ENCODE data around the gene LRRC70. TPM values are rescaled to one million over a fixed set of nuclear protein-coding genes. Genes with fewer than 3 reads are reported as not detected.

The LRRC70 gene
- total RNA-seq, 2 experiments from 2014 or later: 0.97 to 1.4 TPM

- Mint-ChIP-seq H3K27me3 (ENCODE audit: low read depth) (no peaks in the 10 kb centered on the region), H3K36me3 (ENCODE audit: low read depth) (peaks cover 28% of the 10 kb centered on the region), H3K9me3 (ENCODE audit: insufficient read depth) (no peaks in the 10 kb centered on the region), H3K27ac (no peak overlapping the region), H3K4me3 (no peak overlapping the region), H3K4me1 (ENCODE audit: low read depth) (no peaks in the 10 kb centered on the region)
- no peak for DNase-seq
- no peak for ATAC-seq
- ChIA-PET POLR2A (no interaction called here), CTCF (no interaction called here)
Measured at GRCh38 chr5:62594364-62594984, 15.9 kb downstream of the LRRC70 start.

GRCh38 chr5:62596096-62596495 lies 17.5 kb downstream of the LRRC70 start:
- POLR2A ChIA-PET: no interaction called here
- no peaks in the 10 kb centered on the region for H3K4me1 Mint-ChIP-seq (ENCODE audit: low read depth)
- H3K9me3 Mint-ChIP-seq (ENCODE audit: insufficient read depth): no peaks in the 10 kb centered on the region
- DNase-seq: no peak
- CTCF ChIA-PET: no interaction called here
- no peaks in the 10 kb centered on the region for H3K27me3 Mint-ChIP-seq (ENCODE audit: low read depth)
- no peak overlapping the region for H3K27ac Mint-ChIP-seq
- no peak for ATAC-seq
- H3K4me3 Mint-ChIP-seq: no peak overlapping the region
- peaks cover 28% of the 10 kb centered on the region for H3K36me3 Mint-ChIP-seq (ENCODE audit: low read depth)

- ChIA-PET POLR2A (interaction anchor here (0.6 kb wide), 1 partner anchor 141 kb away, joined by 3 read pairs; no protein-coding TSS in a partner anchor), CTCF (no interaction called here)
- DNase-seq (no peak), ATAC-seq (no peak)
- no peaks in the 10 kb centered on the region for H3K27me3 Mint-ChIP-seq (ENCODE audit: low read depth)
- no peak overlapping the region for H3K27ac Mint-ChIP-seq
- H3K9me3 Mint-ChIP-seq (ENCODE audit: insufficient read depth): no peaks in the 10 kb centered on the region
- H3K4me1 Mint-ChIP-seq (ENCODE audit: low read depth): no peaks in the 10 kb centered on the region
- no peak overlapping the region for H3K4me3 Mint-ChIP-seq
- peaks cover 24% of the 10 kb centered on the region for H3K36me3 Mint-ChIP-seq (ENCODE audit: low read depth)
Measured at GRCh38 chr5:62596691-62597090, 18.1 kb downstream of the LRRC70 start.

DNA sequence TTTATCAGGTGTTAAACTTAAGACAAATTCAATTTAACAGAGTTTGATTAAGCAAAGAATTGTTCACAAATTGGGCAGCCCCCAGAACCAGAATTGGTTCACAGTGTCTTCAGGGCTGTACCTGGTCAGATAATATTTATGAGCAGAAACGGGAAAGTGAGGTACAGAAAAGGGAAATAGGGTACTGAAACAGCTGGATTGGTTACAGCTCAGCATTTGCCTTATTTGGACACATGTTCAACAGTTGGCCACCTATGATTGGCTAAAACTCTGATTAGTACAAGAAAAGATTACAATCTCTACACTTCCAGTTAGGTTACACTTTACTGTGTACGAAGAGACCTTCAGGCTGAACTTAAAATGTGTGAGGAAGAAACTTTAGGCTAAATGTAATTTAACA lies 18.7 kb downstream of the LRRC70 start:
- ATAC-seq: no peak
- H3K9me3 Mint-ChIP-seq (ENCODE audit: insufficient read depth): no peaks in the 10 kb centered on the region
- H3K4me1 Mint-ChIP-seq (ENCODE audit: low read depth): peaks cover 4% of the 10 kb centered on the region
- CTCF ChIA-PET: no interaction called here
- POLR2A ChIA-PET: interaction anchor here (0.6 kb wide), 1 partner anchor 142 kb away, joined by 3 read pairs; no protein-coding TSS in a partner anchor
- no peak overlapping the region for H3K27ac Mint-ChIP-seq
- no peaks in the 10 kb centered on the region for H3K27me3 Mint-ChIP-seq (ENCODE audit: low read depth)
- H3K4me3 Mint-ChIP-seq: no peak overlapping the region
- DNase-seq: no peak
- H3K36me3 Mint-ChIP-seq (ENCODE audit: low read depth): peaks cover 18% of the 10 kb centered on the region

DNA sequence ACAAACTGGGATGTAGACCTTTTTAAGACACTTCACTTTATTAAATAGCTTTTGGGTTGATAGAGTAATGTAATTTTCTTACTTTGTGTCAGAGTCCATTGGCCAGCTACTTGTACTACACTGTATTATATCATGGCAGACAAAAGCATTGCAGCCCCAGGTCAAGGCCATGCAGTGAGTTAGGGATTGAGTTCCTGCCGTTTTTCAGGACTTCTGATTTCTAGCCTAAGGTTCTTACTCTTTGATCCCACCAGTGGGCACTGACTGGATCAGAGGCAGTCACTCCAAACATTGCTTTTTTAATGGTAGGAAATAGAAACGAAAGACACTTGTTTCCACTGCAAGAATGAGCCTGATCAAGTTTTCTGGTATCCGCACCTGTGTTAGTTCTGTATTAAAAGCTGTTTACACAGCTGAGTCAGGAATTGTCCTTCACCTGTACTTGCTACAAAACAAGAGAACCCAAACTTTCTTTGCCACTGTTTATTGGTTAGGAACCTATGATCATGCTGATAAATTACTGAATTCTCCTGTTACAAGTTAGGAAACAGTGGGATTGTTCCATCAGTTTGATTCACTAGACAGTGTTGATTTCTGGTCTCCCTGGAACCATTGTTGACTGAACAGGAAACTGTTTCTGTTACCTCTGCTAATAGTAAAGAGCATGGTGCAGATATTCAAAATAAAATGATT lies 22.1 kb downstream of the LRRC70 start:
- H3K4me1 Mint-ChIP-seq (ENCODE audit: low read depth): peaks cover 9% of the 10 kb centered on the region
- peaks cover 2% of the 10 kb centered on the region for H3K9me3 Mint-ChIP-seq (ENCODE audit: insufficient read depth)
- peaks cover 6% of the 10 kb centered on the region for H3K36me3 Mint-ChIP-seq (ENCODE audit: low read depth)
- ATAC-seq: no peak
- ChIA-PET CTCF (no interaction called here), POLR2A (no interaction called here)
- no peaks in the 10 kb centered on the region for H3K27me3 Mint-ChIP-seq (ENCODE audit: low read depth)
- DNase-seq: no peak
- H3K27ac Mint-ChIP-seq: no peak overlapping the region
- H3K4me3 Mint-ChIP-seq: no peak overlapping the region

DNA sequence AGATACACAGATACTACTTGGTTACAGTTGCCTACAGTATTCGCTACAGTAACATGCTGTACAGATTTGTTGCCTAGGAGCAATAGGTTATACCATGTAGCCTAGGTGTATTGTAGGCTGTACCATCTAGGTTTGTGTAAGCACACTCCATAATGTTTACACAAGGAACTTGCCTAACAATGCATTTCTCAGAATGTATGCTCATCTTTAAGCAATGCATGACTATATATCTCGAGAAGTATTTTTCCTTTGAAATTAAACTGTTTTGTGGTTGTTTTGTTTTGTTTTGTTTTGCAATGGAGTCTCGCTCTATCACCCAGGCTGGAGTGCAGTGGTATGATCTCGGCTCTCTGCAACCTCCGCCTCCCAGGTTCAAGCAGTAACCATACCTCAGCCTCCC lies 25.3 kb downstream of the LRRC70 start:
- Mint-ChIP-seq H3K27ac (no peak overlapping the region), H3K9me3 (ENCODE audit: insufficient read depth) (peaks cover 2% of the 10 kb centered on the region), H3K4me3 (no peak overlapping the region), H3K4me1 (ENCODE audit: low read depth) (peaks cover 22% of the 10 kb centered on the region), H3K36me3 (ENCODE audit: low read depth) (peaks cover 20% of the 10 kb centered on the region), H3K27me3 (ENCODE audit: low read depth) (no peaks in the 10 kb centered on the region)
- ATAC-seq (no peak), DNase-seq (no peak)
- ChIA-PET CTCF (no interaction called here), POLR2A (no interaction called here)

DNA sequence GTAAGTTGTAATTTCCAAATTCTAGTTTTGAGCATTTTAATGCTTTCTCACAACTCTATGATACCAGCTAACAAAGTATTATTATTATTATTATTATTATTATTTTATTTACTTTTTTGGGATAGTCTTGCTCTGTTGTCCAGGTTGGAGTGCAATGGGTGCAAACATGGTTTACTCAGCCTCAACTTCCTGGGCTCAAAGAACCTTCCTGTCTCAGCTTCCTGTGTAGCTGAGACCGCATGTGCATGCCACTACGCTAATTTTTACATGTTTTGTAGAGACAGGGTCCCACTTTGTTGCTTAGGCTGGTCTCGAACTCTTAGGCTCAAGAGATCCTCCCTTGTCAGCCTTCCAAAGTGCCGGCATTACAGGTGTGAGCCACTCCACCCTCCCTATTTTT lies 27.0 kb downstream of the LRRC70 start:
- no peak for ATAC-seq
- H3K4me1 Mint-ChIP-seq (ENCODE audit: low read depth): peaks cover 22% of the 10 kb centered on the region
- POLR2A ChIA-PET: no interaction called here

GRCh38 chr5:62606878-62607277 lies 28.3 kb downstream of the LRRC70 start:
- Mint-ChIP-seq H3K4me1 (ENCODE audit: low read depth) (peaks cover 20% of the 10 kb centered on the region), H3K4me3 (no peak overlapping the region), H3K36me3 (ENCODE audit: low read depth) (peaks cover 25% of the 10 kb centered on the region), H3K9me3 (ENCODE audit: insufficient read depth) (peaks cover 2% of the 10 kb centered on the region), H3K27ac (no peak overlapping the region), H3K27me3 (ENCODE audit: low read depth) (no peaks in the 10 kb centered on the region)
- DNase-seq (no peak), ATAC-seq (no peak)
- ChIA-PET POLR2A (no interaction called here), CTCF (interaction anchor here (0.6 kb wide), 1 partner anchor 24 kb away, joined by 3 read pairs; no protein-coding TSS in a partner anchor)

More for the DNA sequence above, 27.0 kb downstream of the LRRC70 start:
- peaks cover 25% of the 10 kb centered on the region for H3K36me3 Mint-ChIP-seq (ENCODE audit: low read depth)
- no peak for DNase-seq
- no peak overlapping the region for H3K27ac Mint-ChIP-seq
- peaks cover 2% of the 10 kb centered on the region for H3K9me3 Mint-ChIP-seq (ENCODE audit: insufficient read depth)
- no peak overlapping the region for H3K4me3 Mint-ChIP-seq
- no peaks in the 10 kb centered on the region for H3K27me3 Mint-ChIP-seq (ENCODE audit: low read depth)
- CTCF ChIA-PET: interaction anchor here (0.6 kb wide), 1 partner anchor 24 kb away, joined by 3 read pairs; no protein-coding TSS in a partner anchor

DNA sequence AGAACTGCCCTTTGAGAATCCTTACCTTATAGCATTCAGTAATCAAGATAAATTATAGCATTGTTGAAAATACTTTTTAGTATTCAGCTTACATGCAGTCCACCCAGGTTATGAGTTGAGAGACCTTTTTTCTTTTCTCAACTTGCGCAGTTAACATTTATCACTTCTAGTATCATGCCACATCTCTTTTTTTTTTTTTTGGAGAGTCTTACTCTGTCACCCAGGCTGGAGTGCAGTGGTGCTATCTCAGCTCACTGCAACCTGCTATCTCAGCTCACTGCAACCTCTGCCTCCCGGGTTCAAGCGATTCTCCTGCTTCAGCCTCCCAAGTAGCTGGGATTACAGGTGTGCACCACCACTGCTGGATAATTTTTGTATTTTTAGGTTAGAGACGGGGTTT lies 29.0 kb downstream of the LRRC70 start:
- Mint-ChIP-seq H3K27me3 (ENCODE audit: low read depth) (no peaks in the 10 kb centered on the region), H3K4me1 (ENCODE audit: low read depth) (peaks cover 18% of the 10 kb centered on the region), H3K36me3 (ENCODE audit: low read depth) (peaks cover 25% of the 10 kb centered on the region), H3K27ac (no peak overlapping the region), H3K9me3 (ENCODE audit: insufficient read depth) (peaks cover 2% of the 10 kb centered on the region), H3K4me3 (no peak overlapping the region)
- no peak for ATAC-seq
- ChIA-PET POLR2A (interaction anchor here (0.8 kb wide), 1 partner anchor 14 kb away, joined by 3 read pairs; no protein-coding TSS in a partner anchor), CTCF (interaction anchor here (0.6 kb wide), 1 partner anchor 24 kb away, joined by 3 read pairs; no protein-coding TSS in a partner anchor)
- DNase-seq: no peak

GRCh38 chr5:62608529-62609511 lies 30.2 kb downstream of the LRRC70 start:
- Mint-ChIP-seq H3K27ac (peak overlapping the region; percentile 45), H3K36me3 (ENCODE audit: low read depth) (peaks cover 27% of the 10 kb centered on the region), H3K9me3 (ENCODE audit: insufficient read depth) (peaks cover 2% of the 10 kb centered on the region), H3K27me3 (ENCODE audit: low read depth) (no peaks in the 10 kb centered on the region), H3K4me1 (ENCODE audit: low read depth) (peaks cover 18% of the 10 kb centered on the region), H3K4me3 (no peak overlapping the region)
- ChIA-PET POLR2A (interaction anchor here (0.6 kb wide), 1 partner anchor 39 kb away, joined by 4 read pairs; no protein-coding TSS in a partner anchor), CTCF (no interaction called here)
- ATAC-seq: no peak
- DNase-seq: no peak

GRCh38 chr5:62614355-62614754 lies 35.7 kb downstream of the LRRC70 start:
- H3K36me3 Mint-ChIP-seq (ENCODE audit: low read depth): peaks cover 8% of the 10 kb centered on the region
- no peaks in the 10 kb centered on the region for H3K27me3 Mint-ChIP-seq (ENCODE audit: low read depth)
- ATAC-seq (no peak), DNase-seq (no peak)
- H3K9me3 Mint-ChIP-seq (ENCODE audit: insufficient read depth): no peaks in the 10 kb centered on the region
- H3K4me3 Mint-ChIP-seq: no peak overlapping the region
- H3K4me1 Mint-ChIP-seq (ENCODE audit: low read depth): no peaks in the 10 kb centered on the region
- POLR2A ChIA-PET: no interaction called here
- CTCF ChIA-PET: no interaction called here
- no peak overlapping the region for H3K27ac Mint-ChIP-seq

All from activated CD8-positive, alpha-beta T cell treated with anti-CD3 and anti-CD28 coated beads, Interleukin-2, amount 10 ng/mL, durations not matched to agents 7 days and 5 days (primary cell).